Calu3 (cell line): Measurements from ENCODE around the gene NOS1. TPM values are rescaled to one million over a fixed set of nuclear protein-coding genes. Genes with fewer than 3 reads are reported as not detected.

Experiments
- BruUV-seq: library from RNA; stranded (reverse); fragments of 400-500 nt; replicated peaks from 2 replicates; lab custom pipeline; 2021; lab: Mats Ljungman, UMichigan
- CTCF ChIA-PET: fragments of 300-600 bp; sonication (Branson Sonifier 250); formaldehyde crosslinking; loops from one replicate; lab custom pipeline; 2022; ENCODE audit warnings: antibody characterized with exemption; lab: Charles Lee
- DNase-seq: peaks from one replicate; pipeline ENCODE4 v3.0.0; 2022
- H3K27ac Mint-ChIP-seq: one replicate; pipeline ENCODE4 v1.8.0; 2022; ENCODE audit warnings: mixed read lengths; ENCODE audit not compliant: unreplicated experiment
- H3K27me3 Mint-ChIP-seq: one replicate; pipeline ENCODE4 v1.8.0; 2022; ENCODE audit warnings: mixed read lengths; ENCODE audit not compliant: unreplicated experiment
- H3K36me3 Mint-ChIP-seq: one replicate; pipeline ENCODE4 v1.8.0; 2022; ENCODE audit warnings: mild to moderate bottlenecking, moderate library complexity, mixed read lengths; ENCODE audit not compliant: insufficient read depth, unreplicated experiment
- H3K4me1 Mint-ChIP-seq: one replicate; pipeline ENCODE4 v1.8.0; 2022; ENCODE audit warnings: mild to moderate bottlenecking, low read depth, mixed read lengths; ENCODE audit not compliant: unreplicated experiment
- H3K4me3 Mint-ChIP-seq: one replicate; pipeline ENCODE4 v1.8.0; 2022; ENCODE audit warnings: mild to moderate bottlenecking, low read depth, moderate library complexity, mixed read lengths; ENCODE audit not compliant: unreplicated experiment
- H3K9me3 Mint-ChIP-seq: one replicate; pipeline ENCODE4 v1.8.0; 2022; ENCODE audit warnings: low read depth, mixed read lengths; ENCODE audit not compliant: unreplicated experiment
- CTCF ChIP-seq: fragments of 200-600 bp; IDR thresholded peaks from one replicate; pipeline ENCODE4 v1.8.0; 2022; ENCODE audit warnings: antibody characterized with exemption; ENCODE audit not compliant: unreplicated experiment
- intact Hi-C: fragments of 100-400 bp; cut with micrococcal nuclease; formaldehyde crosslinking; loops from one replicate; pipeline ENCODE4 v1.10.0; 2022; ENCODE audit not compliant: unreplicated experiment
- total RNA-seq: library from RNA; stranded (reverse); gene quantifications from 2 replicates; pipeline ENCODE4 v1.2.3, GENCODE V29; 2022

Gene NOS1
- total RNA-seq, 1 experiment from 2014 or later: not detected

- TF ChIP-seq CTCF: no peak
- no peaks in the 10 kb centered on the region for H3K4me1 Mint-ChIP-seq
- H3K4me3 Mint-ChIP-seq: no peak overlapping the region
- H3K27ac Mint-ChIP-seq: no peak overlapping the region
- intact Hi-C loops: no loop called here
- peaks cover 83% of the 10 kb centered on the region for H3K27me3 Mint-ChIP-seq
- H3K9me3 Mint-ChIP-seq: no peaks in the 10 kb centered on the region
- BruUV-seq: no TSS peak
- DNase-seq: no peak
- no peaks in the 10 kb centered on the region for H3K36me3 Mint-ChIP-seq
- CTCF ChIA-PET: no interaction called here
Measured at GRCh38 chr12:117333331-117333881, 28.0 kb downstream of the NOS1 start.

GRCh38 chr12:117331691-117332090, 29.7 kb downstream of the NOS1 start:
- H3K4me1 Mint-ChIP-seq: no peaks in the 10 kb centered on the region
- intact Hi-C loops: no loop called here
- H3K9me3 Mint-ChIP-seq: no peaks in the 10 kb centered on the region
- no peak for DNase-seq
- CTCF ChIA-PET: no interaction called here
- no peak overlapping the region for H3K27ac Mint-ChIP-seq
- TF ChIP-seq CTCF: no peak
- no peaks in the 10 kb centered on the region for H3K36me3 Mint-ChIP-seq
- H3K4me3 Mint-ChIP-seq: no peak overlapping the region
- peaks cover 98% of the 10 kb centered on the region for H3K27me3 Mint-ChIP-seq
- no TSS peak for BruUV-seq

- CTCF ChIA-PET: no interaction called here
- Mint-ChIP-seq H3K27ac (no peak overlapping the region), H3K4me3 (no peak overlapping the region), H3K4me1 (no peaks in the 10 kb centered on the region), H3K9me3 (no peaks in the 10 kb centered on the region), H3K27me3 (peaks cover 98% of the 10 kb centered on the region), H3K36me3 (no peaks in the 10 kb centered on the region)
- BruUV-seq: no TSS peak
- intact Hi-C loops: no loop called here
- DNase-seq: no peak
- TF ChIP-seq CTCF: no peak
Measured at GRCh38 chr12:117330441-117331113, 30.8 kb downstream of the NOS1 start.

- Mint-ChIP-seq H3K4me1 (no peaks in the 10 kb centered on the region), H3K36me3 (no peaks in the 10 kb centered on the region), H3K4me3 (no peak overlapping the region), H3K27ac (no peak overlapping the region), H3K27me3 (peaks cover 98% of the 10 kb centered on the region), H3K9me3 (no peaks in the 10 kb centered on the region)
- no TSS peak for BruUV-seq
- TF ChIP-seq CTCF: no peak
- DNase-seq: no peak
- intact Hi-C loops: no loop called here
- CTCF ChIA-PET: no interaction called here
Measured at GRCh38 chr12:117329756-117330155, 31.7 kb downstream of the NOS1 start.
